Stimulated activated CD4-positive, alpha-beta T cell treated with anti-CD3 and anti-CD28 coated beads, Interleukin-12 subunit alpha, Interleukin-12 subunit beta, amount 100 ng/mL, for 48 hours (primary cell): Measurements from ENCODE around the gene TPCN2.

Source experiments
- DNase-seq, 3 donors: peaks; one replicate each; pipeline ENCODE4 v3.0.0-alpha.2; 2020; ENCODE audit warnings: low read depth in 2 of 3, low spot score in 1 of 3

The TPCN2 gene

DNA sequence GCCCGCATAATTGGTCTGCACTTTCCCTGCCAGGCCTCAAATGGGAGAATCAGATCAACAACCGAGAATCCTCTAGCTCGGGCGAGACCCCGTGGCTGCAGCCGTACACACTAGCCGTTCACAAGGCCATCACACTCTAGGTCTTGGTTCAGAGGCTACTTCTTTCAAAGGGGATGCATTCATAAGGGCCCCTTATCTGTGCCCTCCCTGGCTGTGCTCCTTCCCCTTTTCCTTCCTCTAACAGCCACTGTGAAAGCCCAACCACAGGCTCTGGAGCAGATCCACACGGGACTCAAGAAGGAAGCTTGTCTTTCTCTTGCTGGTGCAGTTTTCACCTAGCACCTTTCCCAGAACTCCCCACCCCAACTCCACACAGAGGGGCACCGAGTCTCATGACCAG lies 131.5 kb downstream of the TPCN2 start:
- no peak for DNase-seq

DNA sequence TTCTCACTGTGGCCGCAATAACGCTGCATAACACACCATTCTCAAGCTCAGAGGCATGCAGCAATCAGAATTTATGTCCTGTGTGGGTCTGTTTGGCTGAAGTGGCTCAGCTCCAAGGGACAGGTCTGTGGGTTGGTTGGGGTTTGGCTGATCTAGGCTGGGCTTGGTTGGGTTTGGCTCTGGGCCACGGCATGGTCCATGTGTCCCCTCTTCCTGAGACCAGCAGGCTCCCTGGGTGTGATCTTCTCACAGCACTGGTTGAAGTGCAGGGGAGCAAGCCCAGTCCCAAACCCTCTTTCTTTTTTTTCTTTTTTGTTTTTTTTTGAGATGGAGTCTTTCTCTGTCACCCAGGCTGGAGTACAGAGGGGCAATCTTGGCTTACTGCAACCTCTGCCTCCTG lies 132.0 kb downstream of the TPCN2 start:
- no peak for DNase-seq

DNA sequence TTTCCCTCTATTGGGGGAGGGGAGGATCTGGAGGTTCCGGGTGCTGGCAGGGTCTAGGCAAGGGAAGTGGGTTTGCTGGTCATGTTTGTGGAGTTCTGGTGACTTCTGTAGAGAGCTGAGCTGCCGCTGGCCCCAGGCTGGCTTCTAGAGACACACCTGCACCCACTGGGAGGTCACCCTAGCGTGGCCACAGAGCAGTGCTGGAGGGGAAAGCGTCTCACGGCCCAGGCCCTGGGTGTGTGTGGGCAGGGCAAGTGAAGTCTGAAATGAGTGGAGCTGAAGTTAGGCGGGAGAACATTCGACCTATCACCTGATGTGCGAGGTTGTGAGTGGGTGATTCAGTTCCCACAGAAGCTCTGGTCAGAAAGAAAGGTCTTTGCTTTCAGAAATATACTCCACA lies 134.9 kb downstream of the TPCN2 start:
- no peak for DNase-seq
